HEK293T (cell line): ENCODE measurements around the gene CR1.

Source experiments
- CTCF ChIA-PET: fragments of 350-600 bp; formaldehyde crosslinking; extraction: SDS; loops from one replicate; lab custom pipeline; 2021; ENCODE audit warnings: antibody characterized with exemption, inconsistent platforms; lab: Yijun Ruan, JAX
- POLR2A ChIA-PET: fragments of 350-600 bp; formaldehyde crosslinking; extraction: SDS; loops from one replicate; lab custom pipeline; 2020; ENCODE audit warnings: antibody characterized with exemption, inconsistent platforms; lab: Yijun Ruan, JAX
- DNase-seq: peaks from one replicate; pipeline ENCODE4 v3.0.0; 2012; ENCODE audit warnings: mixed read lengths; ENCODE audit errors: extremely low spot score
- ARNT ChIP-seq: fragments of 450-650 bp; IDR thresholded peaks from 2 replicates; pipeline ENCODE4 v1.6.1; 2017; ENCODE audit warnings: mild to moderate bottlenecking
- BHLHE40 ChIP-seq: fragments of 450-650 bp; IDR thresholded peaks from 2 replicates; pipeline ENCODE4 v1.6.1; 2016; ENCODE audit warnings: mild to moderate bottlenecking, moderate library complexity, borderline replicate concordance
- CTBP1 ChIP-seq: fragments of 450-650 bp; IDR thresholded peaks from 2 replicates; pipeline ENCODE4 v1.6.1; 2016; ENCODE audit warnings: borderline replicate concordance
- ELF4 ChIP-seq: fragments of 450-650 bp; IDR thresholded peaks from 2 replicates; pipeline ENCODE4 v1.6.1; 2017; ENCODE audit warnings: antibody characterized with exemption
- FOXA1 ChIP-seq: fragments of 450-650 bp; IDR thresholded peaks from 2 replicates; pipeline ENCODE4 v1.6.1; 2016; ENCODE audit warnings: mild to moderate bottlenecking
- FOXK2 ChIP-seq: fragments of 450-650 bp; IDR thresholded peaks from 2 replicates; pipeline ENCODE4 v1.6.1; 2016; ENCODE audit warnings: mild to moderate bottlenecking
- FOXM1 ChIP-seq: fragments of 450-650 bp; IDR thresholded peaks from 2 replicates; pipeline ENCODE4 v1.6.1; 2017; ENCODE audit warnings: mild to moderate bottlenecking, borderline replicate concordance
- HDGF ChIP-seq: fragments of 450-650 bp; IDR thresholded peaks from 2 replicates; pipeline ENCODE4 v1.6.1; 2017; ENCODE audit warnings: antibody characterized with exemption, borderline replicate concordance
- L3MBTL2 ChIP-seq: fragments of 450-650 bp; conservative IDR thresholded peaks from 2 replicates; pipeline ENCODE4 v1.6.1; 2016; ENCODE audit warnings: mild to moderate bottlenecking
- LEF1 ChIP-seq: fragments of 450-650 bp; IDR thresholded peaks from 2 replicates; pipeline ENCODE4 v1.6.1; 2017; ENCODE audit warnings: mild to moderate bottlenecking, borderline replicate concordance
- NFRKB ChIP-seq: fragments of 450-650 bp; IDR thresholded peaks from 2 replicates; pipeline ENCODE4 v1.6.1; 2016; ENCODE audit warnings: mild to moderate bottlenecking, moderate library complexity
- SP1 ChIP-seq: fragments of 450-650 bp; IDR thresholded peaks from 2 replicates; pipeline ENCODE4 v1.6.1; 2017
- SUZ12 ChIP-seq: fragments of 450-650 bp; IDR thresholded peaks from 2 replicates; pipeline ENCODE4 v1.6.1; 2016; ENCODE audit warnings: mild to moderate bottlenecking
- TARDBP ChIP-seq: fragments of 450-650 bp; IDR thresholded peaks from 2 replicates; pipeline ENCODE4 v1.6.1; 2016
- ZNF384 ChIP-seq: fragments of 450-650 bp; IDR thresholded peaks from 2 replicates; pipeline ENCODE4 v1.6.1; 2016
- TF ChIP-seq, protein P1 (sequence below): fragments of 450-650 bp; IDR thresholded peaks from 2 replicates; pipeline ENCODE4 v1.6.1; 2016

The CR1 gene

DNA sequence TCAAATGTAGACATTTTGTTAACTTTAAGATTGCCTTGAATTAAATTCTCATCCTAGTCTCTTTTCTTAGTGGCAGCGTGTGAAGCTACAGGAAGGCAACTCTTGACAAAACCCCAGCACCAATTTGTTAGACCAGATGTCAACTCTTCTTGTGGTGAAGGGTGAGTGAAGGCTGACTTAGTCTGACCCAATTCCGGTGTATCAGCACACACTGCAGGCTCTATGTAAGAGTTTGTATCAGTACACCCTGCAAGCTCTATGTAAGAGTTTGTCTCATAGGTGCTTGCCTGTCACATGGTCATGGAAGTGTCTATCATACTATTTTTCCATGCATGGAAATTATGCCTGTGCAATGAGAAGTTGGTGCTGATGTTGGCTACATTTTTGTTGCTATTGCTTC lies 25.0 kb upstream of the CR1 start:
- TF ChIP-seq NFRKB (no peak), SUZ12 (no peak), L3MBTL2 (no peak), BHLHE40 (no peak), CTBP1 (no peak), FOXA1 (no peak), ELF4 (no peak), TARDBP (no peak), HDGF (no peak), ZNF384 (no peak), LEF1 (no peak), FOXK2 (no peak), FOXM1 (no peak), ARNT (no peak), SP1 (no peak)
- TF ChIP-seq, protein P1, sequence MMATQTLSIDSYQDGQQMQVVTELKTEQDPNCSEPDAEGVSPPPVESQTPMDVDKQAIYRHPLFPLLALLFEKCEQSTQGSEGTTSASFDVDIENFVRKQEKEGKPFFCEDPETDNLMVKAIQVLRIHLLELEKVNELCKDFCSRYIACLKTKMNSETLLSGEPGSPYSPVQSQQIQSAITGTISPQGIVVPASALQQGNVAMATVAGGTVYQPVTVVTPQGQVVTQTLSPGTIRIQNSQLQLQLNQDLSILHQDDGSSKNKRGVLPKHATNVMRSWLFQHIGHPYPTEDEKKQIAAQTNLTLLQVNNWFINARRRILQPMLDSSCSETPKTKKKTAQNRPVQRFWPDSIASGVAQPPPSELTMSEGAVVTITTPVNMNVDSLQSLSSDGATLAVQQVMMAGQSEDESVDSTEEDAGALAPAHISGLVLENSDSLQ: no peak
- no peak for DNase-seq
- ChIA-PET POLR2A (no interaction called here), CTCF (no interaction called here)

- no peak for DNase-seq
- ChIA-PET POLR2A (no interaction called here), CTCF (no interaction called here)
- TF ChIP-seq SUZ12 (no peak), TARDBP (no peak), L3MBTL2 (no peak), FOXA1 (no peak), LEF1 (no peak), ZNF384 (no peak), ARNT (no peak), SP1 (no peak), FOXK2 (no peak), BHLHE40 (no peak), ELF4 (no peak), HDGF (no peak), CTBP1 (no peak), NFRKB (no peak)
- TF ChIP-seq, protein P1: no peak
Observed at GRCh38 chr1:207474210-207474609, 21.7 kb upstream of the CR1 start.

GRCh38 chr1:207486198-207486597 lies 9.8 kb upstream of the CR1 start:
- ChIA-PET CTCF (no interaction called here), POLR2A (no interaction called here)
- DNase-seq: no peak
- TF ChIP-seq ZNF384 (no peak), FOXK2 (no peak), LEF1 (no peak), L3MBTL2 (no peak), SP1 (no peak), CTBP1 (no peak), SUZ12 (no peak), FOXA1 (no peak), BHLHE40 (no peak), ARNT (no peak), FOXM1 (no peak), HDGF (no peak), TARDBP (no peak), ELF4 (no peak), NFRKB (no peak)
- TF ChIP-seq, protein P1: no peak

- no peak for DNase-seq
- ChIA-PET CTCF (no interaction called here), POLR2A (no interaction called here)
- no peak for TF ChIP-seq ZNF384
- TF ChIP-seq SP1: no peak
- TF ChIP-seq HDGF: no peak
- no peak for TF ChIP-seq FOXA1
- TF ChIP-seq TARDBP: no peak
- TF ChIP-seq FOXK2: no peak
- TF ChIP-seq LEF1: no peak
- TF ChIP-seq, protein P1: no peak
- no peak for TF ChIP-seq CTBP1
- TF ChIP-seq L3MBTL2: no peak
- TF ChIP-seq SUZ12: no peak
- TF ChIP-seq ARNT: no peak
- no peak for TF ChIP-seq FOXM1
- no peak for TF ChIP-seq ELF4
- TF ChIP-seq NFRKB: no peak
- no peak for TF ChIP-seq BHLHE40
Observed at GRCh38 chr1:207487636-207488035, 8.3 kb upstream of the CR1 start.

GRCh38 chr1:207493212-207493611 lies 2.7 kb upstream of the CR1 start:
- POLR2A ChIA-PET: no interaction called here
- CTCF ChIA-PET: no interaction called here
- no peak for DNase-seq
- TF ChIP-seq TARDBP (no peak), FOXM1 (no peak), SUZ12 (no peak), CTBP1 (no peak), HDGF (no peak), L3MBTL2 (no peak), LEF1 (no peak)
